Retinal pigment epithelial cell (primary cell): ENCODE results near the gene PXK.

Experiments used
- DNase-seq: peaks from one replicate; pipeline ENCODE4 v3.0.0-alpha.2; 2010; ENCODE audit warnings: low read depth
- H3K4me3 ChIP-seq: 2 replicates; pipeline ENCODE4 v1.5.1; 2011; ENCODE audit warnings: mild to moderate bottlenecking, low read length, control low read depth, moderate library complexity
- TF ChIP-seq, protein P1 (sequence below): conservative IDR thresholded peaks from 2 replicates; pipeline ENCODE4 v1.5.1; 2011; ENCODE audit warnings: low read depth, low read length, control low read depth, inconsistent platforms

PXK gene

DNA sequence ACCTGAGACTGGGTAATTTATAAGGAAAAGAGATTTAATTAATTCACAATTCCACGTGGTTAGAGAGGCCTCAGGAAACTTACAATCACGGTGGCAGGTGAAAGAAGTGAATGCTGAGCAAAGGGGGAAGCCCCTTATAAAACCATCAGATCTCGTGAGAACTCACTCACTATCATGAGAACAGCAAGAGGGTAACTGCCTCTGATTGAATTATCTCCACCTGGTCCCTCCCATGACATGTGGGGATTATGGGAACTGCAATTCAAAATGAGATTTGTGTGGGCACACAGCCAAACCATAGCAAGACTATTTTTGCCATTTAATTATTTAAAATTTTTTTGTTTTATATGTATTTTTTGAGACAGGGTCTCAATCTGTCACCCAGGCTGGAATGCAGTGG is 132.2 kb downstream of the PXK start:
- no peak overlapping the region for H3K4me3 ChIP-seq
- no peak for DNase-seq
- TF ChIP-seq, protein P1, sequence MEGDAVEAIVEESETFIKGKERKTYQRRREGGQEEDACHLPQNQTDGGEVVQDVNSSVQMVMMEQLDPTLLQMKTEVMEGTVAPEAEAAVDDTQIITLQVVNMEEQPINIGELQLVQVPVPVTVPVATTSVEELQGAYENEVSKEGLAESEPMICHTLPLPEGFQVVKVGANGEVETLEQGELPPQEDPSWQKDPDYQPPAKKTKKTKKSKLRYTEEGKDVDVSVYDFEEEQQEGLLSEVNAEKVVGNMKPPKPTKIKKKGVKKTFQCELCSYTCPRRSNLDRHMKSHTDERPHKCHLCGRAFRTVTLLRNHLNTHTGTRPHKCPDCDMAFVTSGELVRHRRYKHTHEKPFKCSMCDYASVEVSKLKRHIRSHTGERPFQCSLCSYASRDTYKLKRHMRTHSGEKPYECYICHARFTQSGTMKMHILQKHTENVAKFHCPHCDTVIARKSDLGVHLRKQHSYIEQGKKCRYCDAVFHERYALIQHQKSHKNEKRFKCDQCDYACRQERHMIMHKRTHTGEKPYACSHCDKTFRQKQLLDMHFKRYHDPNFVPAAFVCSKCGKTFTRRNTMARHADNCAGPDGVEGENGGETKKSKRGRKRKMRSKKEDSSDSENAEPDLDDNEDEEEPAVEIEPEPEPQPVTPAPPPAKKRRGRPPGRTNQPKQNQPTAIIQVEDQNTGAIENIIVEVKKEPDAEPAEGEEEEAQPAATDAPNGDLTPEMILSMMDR: no peak

DNA sequence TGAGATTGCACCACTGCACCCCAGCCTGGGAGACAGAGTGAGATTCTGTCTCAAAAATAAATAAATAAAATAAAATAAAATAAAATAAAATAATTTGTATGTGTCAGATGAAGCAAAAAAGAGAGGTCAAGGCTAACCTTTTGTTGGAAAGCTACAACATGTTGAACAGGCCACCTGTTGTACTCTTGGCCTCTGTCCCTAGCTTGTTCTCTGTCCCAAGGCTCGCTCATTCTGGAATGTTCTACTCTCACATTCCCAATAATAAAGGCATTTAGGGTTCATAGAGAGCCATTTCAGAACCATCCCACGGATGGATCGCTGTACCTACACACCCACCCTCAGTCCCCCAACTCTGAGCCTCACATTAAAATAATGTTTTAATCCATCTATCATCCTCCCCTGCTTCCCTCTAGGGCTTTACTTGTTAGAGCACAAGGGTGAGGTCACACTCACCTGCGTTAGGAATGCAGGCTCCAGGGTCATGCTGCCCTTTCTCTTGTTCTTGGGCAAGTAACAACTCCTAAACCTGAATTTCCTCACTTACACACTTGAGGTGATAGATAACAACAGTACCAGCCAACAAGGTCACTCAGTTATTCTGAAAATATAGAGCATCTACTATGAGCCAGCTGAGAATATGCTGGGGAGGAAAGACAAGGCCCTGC is 134.3 kb downstream of the PXK start:
- H3K4me3 ChIP-seq: no peak overlapping the region
- TF ChIP-seq, protein P1: no peak
- no peak for DNase-seq

- DNase-seq: no peak
- TF ChIP-seq, protein P1: no peak
Measured at GRCh38 chr3:58469096-58469495, 136.4 kb downstream of the PXK start.

GRCh38 chr3:58470363-58471024 is 137.8 kb downstream of the PXK start:
- no peak overlapping the region for H3K4me3 ChIP-seq
- TF ChIP-seq, protein P1: no peak
- no peak for DNase-seq

More at GRCh38 chr3:58469096-58469495, 136.4 kb downstream of the PXK start:
- H3K4me3 ChIP-seq: no peak overlapping the region

DNA sequence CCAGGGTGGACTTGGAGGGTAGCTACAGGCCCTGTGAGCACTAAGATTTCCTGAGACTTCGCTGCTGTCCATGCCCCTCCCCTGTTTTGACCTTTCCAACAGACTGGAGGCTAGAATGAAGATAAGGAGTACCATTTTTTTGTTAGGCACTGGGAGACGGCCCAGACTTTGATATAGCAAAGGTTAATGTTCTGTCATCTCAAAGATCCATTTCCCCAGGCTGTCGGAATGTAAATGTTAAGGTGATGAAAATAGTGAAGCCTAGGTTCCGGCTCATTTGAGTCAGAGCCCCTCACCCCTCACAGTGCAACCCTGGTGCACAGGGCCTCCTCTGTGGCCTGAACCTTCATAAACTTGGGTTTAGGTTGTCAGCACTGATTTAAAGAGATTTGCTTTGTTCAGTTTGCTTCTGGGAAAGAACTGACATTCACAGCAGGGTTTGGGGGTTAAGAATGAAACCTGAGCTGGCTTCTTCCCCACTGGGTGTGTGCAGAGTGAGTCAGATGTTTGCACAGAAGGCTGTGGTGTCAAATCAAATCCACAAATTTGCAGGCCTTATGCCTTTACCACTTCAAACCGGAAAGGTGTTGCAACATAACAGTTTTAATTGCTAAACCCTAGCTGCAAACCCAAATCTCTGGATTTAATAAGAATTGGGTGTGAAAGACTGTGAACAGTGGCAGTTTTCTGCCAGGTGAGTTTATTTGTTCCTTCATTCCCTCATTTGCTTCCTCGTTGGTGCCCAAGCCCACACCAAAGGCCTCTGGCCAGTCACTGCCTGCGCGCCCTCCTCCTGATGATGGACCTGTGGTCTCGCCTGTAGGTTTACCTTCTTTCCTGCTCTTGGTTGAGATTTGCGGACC is 138.6 kb downstream of the PXK start:
- H3K4me3 ChIP-seq: no peak overlapping the region
- peak; percentile 95 for DNase-seq

GRCh38 chr3:58473275-58473674 is 140.6 kb downstream of the PXK start:
- no peak for DNase-seq
- TF ChIP-seq, protein P1: no peak
- no peak overlapping the region for H3K4me3 ChIP-seq

More for the DNA sequence above, 138.6 kb downstream of the PXK start:
- TF ChIP-seq, protein P1: no peak
